Upper lobe of left lung (tissue), 4 donors: ENCODE measurements around the gene RSPRY1.

ENCODE experiments used
- CTCF ChIP-seq, 6 experiments: fragments of 450-650 bp in 4 of 6; fragments of 200-600 bp in 2 of 6; sonication (generic) in 2 of 6; IDR thresholded peaks; one replicate each; pipeline ENCODE4 v1.5.1; 2016 to 2019; ENCODE audit warnings: antibody characterized with exemption in 6 of 6
- POLR2A ChIP-seq, 4 donors: fragments of 450-650 bp; IDR thresholded peaks; one replicate each; pipeline ENCODE4 v1.5.1; 2016 to 2017; ENCODE audit warnings: antibody characterized with exemption in 4 of 4, mild to moderate bottlenecking in 2 of 4
- POLR2AphosphoS5 ChIP-seq, 2 donors: sonication (generic); formaldehyde crosslinking; IDR thresholded peaks; one replicate each; pipeline ENCODE4 v1.5.1; 2017; ENCODE audit warnings: antibody characterized with exemption in 2 of 2

- no peak for TF ChIP-seq CTCF (IDR thresholded peaks at IDR 0.05)
- TF ChIP-seq POLR2AphosphoS5 (IDR thresholded peaks at IDR 0.05): no peak
- no peak for TF ChIP-seq POLR2A (IDR thresholded peaks at IDR 0.05)
Measured at GRCh38 chr16:57172721-57173290, 13.3 kb upstream of the RSPRY1 start.
